A549 (cell line): ENCODE data around the gene JAG2. TPM values are rescaled to one million over a fixed set of nuclear protein-coding genes. Genes with fewer than 3 reads are reported as not detected.
A peak's percentile ranks its signal among the peaks of the same experiment; 100 is the strongest.

ENCODE experiments used
- ATAC-seq, 2 experiments: fragments of 200-7000 bp in 1 of 2; fragments of >200 bp in 1 of 2; cut with Nextera tagmentation in 1 of 2; cut with Tn5 transposase in 1 of 2; 3 replicates each; pipeline versions ENCODE4 v1.8.0 to v1.9.1; 2018 to 2020; ENCODE audit warnings: mild to moderate bottlenecking in 1 of 2, moderate library complexity in 1 of 2
- CTCF ChIA-PET: fragments of 300-600 bp; sonication (Branson Sonifier 250); formaldehyde crosslinking; extraction: SDS; loops from one replicate; lab custom pipeline; 2021; ENCODE audit warnings: antibody characterized with exemption, inconsistent platforms; lab: Yijun Ruan, JAX
- POLR2A ChIA-PET: fragments of 350-600 bp; formaldehyde crosslinking; extraction: SDS; loops from one replicate; lab custom pipeline; 2021; ENCODE audit warnings: antibody characterized with exemption, inconsistent platforms; lab: Yijun Ruan, JAX
- DNase-seq, 2 experiments: peaks; one replicate each; pipeline versions ENCODE4 v3.0.0 to v3.0.0-alpha.2; 2011 to 2016; ENCODE audit warnings: low read depth in 1 of 2, low spot score in 1 of 2
- FAIRE-seq: peaks from 2 replicates; lab custom pipeline; 2011; peaks lifted over from hg19 to GRCh38; lab: Jason Lieb, UNC
- H3K27ac ChIP-seq, 2 experiments: fragments of >200 bp; sonication (Bioruptor Twin); formaldehyde crosslinking; 3 replicates each; pipeline ENCODE4 v1.5.1; 2016 to 2017
- H3K4me1 ChIP-seq: fragments of >200 bp; sonication (Bioruptor Twin); formaldehyde crosslinking; 3 replicates; pipeline ENCODE4 v1.6.1; 2016
- H3K4me2 ChIP-seq: fragments of >200 bp; sonication (Bioruptor Twin); formaldehyde crosslinking; 3 replicates; pipeline ENCODE4 v1.6.1; 2016
- H3K4me3 ChIP-seq: fragments of >200 bp; sonication (Bioruptor Twin); formaldehyde crosslinking; 3 replicates; pipeline ENCODE4 v1.5.1; 2016
- H3K9me3 ChIP-seq: fragments of >200 bp; sonication (Bioruptor Twin); formaldehyde crosslinking; 3 replicates; pipeline ENCODE4 v1.6.1; 2016
- CEBPB ChIP-seq, 2 experiments: fragments of >200 bp in 1 of 2; sonication (Bioruptor Twin) in 1 of 2; formaldehyde crosslinking in 1 of 2; IDR thresholded peaks; 2 replicates each; pipeline ENCODE4 v1.6.1; 2012 to 2016
- CHD4 ChIP-seq: fragments of 200-600 bp; sonication (generic); IDR thresholded peaks from 2 replicates; pipeline ENCODE4 v1.6.1; 2016; ENCODE audit warnings: antibody characterized with exemption, mild to moderate bottlenecking, borderline replicate concordance
- EHF ChIP-seq: fragments of 250-450 bp; sonication (Bioruptor Pico); IDR thresholded peaks from 2 replicates; pipeline ENCODE4 v1.5.0; 2020; ENCODE audit warnings: mild to moderate bottlenecking
- EHMT2 ChIP-seq: fragments of 200-600 bp; sonication (generic); IDR thresholded peaks from 2 replicates; pipeline ENCODE4 v1.6.1; 2016; ENCODE audit warnings: antibody characterized with exemption, low read depth, mild to moderate bottlenecking, moderate library complexity
- JUN ChIP-seq, 2 experiments: fragments of >200 bp; sonication (Bioruptor Twin); formaldehyde crosslinking; IDR thresholded peaks; 2 replicates in 1 of 2; 3 replicates in 1 of 2; pipeline ENCODE4 v1.6.1; 2016 to 2017
- KDM1A ChIP-seq: fragments of 200-600 bp; sonication (generic); IDR thresholded peaks from 2 replicates; pipeline ENCODE4 v1.6.1; 2016; ENCODE audit warnings: low read depth, mild to moderate bottlenecking
- NPAS2 ChIP-seq: fragments of 250-450 bp; sonication (Bioruptor Pico); IDR thresholded peaks from 2 replicates; pipeline ENCODE4 v1.8.0; 2022; ENCODE audit warnings: mild to moderate bottlenecking, moderate library complexity, borderline replicate concordance
- NR3C1 ChIP-seq: fragments of >200 bp; sonication (Bioruptor Twin); formaldehyde crosslinking; IDR thresholded peaks from 3 replicates; pipeline ENCODE4 v1.6.1; 2017
- POLR2AphosphoS2 ChIP-seq: conservative IDR thresholded peaks from 2 replicates; pipeline ENCODE4 v1.6.1; 2012; ENCODE audit warnings: low read length, improper control_type of control experiment, inconsistent platforms
- SREBF2 ChIP-seq: fragments of 450-650 bp; IDR thresholded peaks from 2 replicates; pipeline ENCODE4 v1.6.1; 2014; ENCODE audit warnings: mild to moderate bottlenecking, moderate library complexity
- TP53 ChIP-seq: fragments of 250-450 bp; sonication (Bioruptor Pico); IDR thresholded peaks from 2 replicates; pipeline ENCODE4 v1.5.0; 2021; ENCODE audit warnings: mild to moderate bottlenecking, moderate library complexity
- ZC3H11A ChIP-seq: fragments of 450-650 bp; IDR thresholded peaks from 2 replicates; pipeline ENCODE4 v1.6.1; 2014; ENCODE audit warnings: antibody characterized with exemption, mild to moderate bottlenecking
- ZFP36 ChIP-seq: fragments of 450-650 bp; IDR thresholded peaks from 2 replicates; pipeline ENCODE4 v1.6.1; 2014; ENCODE audit warnings: borderline replicate concordance; ENCODE audit not compliant: partially characterized antibody
- WGBS: methylation state at CpG from one replicate; pipeline ENCODE4 v1.1.6; 2017; ENCODE audit errors: missing lambda C conversion rate; 5-methylcytosine and 5-hydroxymethylcytosine counted together
- polyA plus RNA-seq, 4 experiments: library from polyadenylated mRNA; depleted of rRNA in 3 of 4; stranded (reverse); fragments of >200 nt; fragmentation: RNase III in 1 of 4; extraction: RNeasy Plus Mini Kit Qiagen cat#74134 plus additional on column Dnase treatment in 1 of 4; gene quantifications; 2 replicates in 3 of 4; 3 replicates in 1 of 4; pipeline ENCODE4 v1.2.3, GENCODE V29; 2011 to 2017
- TF ChIP-seq, protein P1 (sequence below): IDR thresholded peaks from 2 replicates; pipeline ENCODE4 v1.6.1; 2012
- TF ChIP-seq, protein P2 (sequence below): fragments of >200 bp; sonication (Bioruptor Twin); formaldehyde crosslinking; IDR thresholded peaks from 2 replicates; pipeline ENCODE4 v1.6.1; 2016
- TF ChIP-seq, protein P3 (sequence below): IDR thresholded peaks from 2 replicates; pipeline ENCODE4 v1.6.1; 2012
- TF ChIP-seq, protein P4 (sequence below): fragments of >200 bp; sonication (Bioruptor Twin); formaldehyde crosslinking; IDR thresholded peaks from 3 replicates; pipeline ENCODE4 v1.6.1; 2016
- TF ChIP-seq, protein P5 (sequence below): fragments of 250-450 bp; sonication (Bioruptor Pico); IDR thresholded peaks from 2 replicates; pipeline ENCODE4 v1.5.0; 2020; ENCODE audit warnings: low read depth, mild to moderate bottlenecking, moderate library complexity
- TF ChIP-seq, protein P6 (sequence below): fragments of 200-600 bp; sonication (generic); IDR thresholded peaks from 2 replicates; pipeline ENCODE4 v1.6.1; 2016; ENCODE audit warnings: antibody characterized with exemption, mild to moderate bottlenecking, moderate library complexity

The JAG2 gene
- polyA plus RNA-seq, 2 of the 4 experiments (the other 2 are of a cell fraction) = 5.9 to 20.4 TPM

DNA sequence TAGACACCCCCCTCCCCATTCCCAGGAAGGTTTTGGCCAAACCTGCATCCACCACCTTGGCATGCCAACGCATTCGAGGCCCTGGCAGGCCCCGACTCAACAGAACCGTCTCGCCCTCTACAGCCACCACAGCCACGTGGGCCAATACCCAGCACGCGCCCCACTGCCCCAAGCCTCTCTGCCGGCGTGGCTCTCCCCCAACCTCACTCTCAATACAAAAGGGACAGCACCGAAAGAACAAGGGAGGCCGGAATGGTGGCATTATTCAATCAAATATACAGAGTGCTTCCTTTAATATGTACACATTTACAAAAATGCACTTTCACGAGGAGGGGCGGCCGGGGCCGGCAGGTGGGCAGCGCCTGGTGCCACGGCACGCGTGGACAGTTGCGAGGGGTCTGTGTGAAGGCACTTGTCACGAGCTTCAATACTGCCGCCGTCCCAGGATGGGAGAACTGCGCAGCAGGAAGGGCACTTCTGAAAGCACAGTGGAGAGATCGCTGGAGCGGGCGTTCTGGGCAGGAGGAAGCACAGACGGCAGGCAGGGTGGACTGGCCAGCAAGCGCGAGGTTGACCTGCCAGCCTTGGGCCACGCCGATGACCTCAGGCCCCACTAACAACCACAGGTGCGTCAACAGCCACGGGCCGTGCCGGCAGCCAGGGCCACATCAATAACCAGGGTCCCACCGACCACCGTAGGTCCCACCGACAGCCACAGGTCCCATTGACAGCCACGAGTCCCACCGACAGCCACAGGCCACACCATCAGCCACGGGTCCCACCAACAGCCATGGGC, 26.9 kb downstream of the JAG2 start:
- Histone ChIP-seq H3K9me3 (peaks cover 21% of the 10 kb centered on the region), H3K4me1 (no peaks in the 10 kb centered on the region), H3K27ac (no peak overlapping the region), H3K4me3 (no peak overlapping the region), H3K4me2 (no peak overlapping the region)
- DNase-seq (no peak), FAIRE-seq (no peak), ATAC-seq (no peak)
- no peak for TF ChIP-seq KDM1A
- ChIA-PET CTCF (no interaction called here), POLR2A (no interaction called here)
- WGBS = 94% methylated on average over 43 of the region's 43 CpGs

DNA sequence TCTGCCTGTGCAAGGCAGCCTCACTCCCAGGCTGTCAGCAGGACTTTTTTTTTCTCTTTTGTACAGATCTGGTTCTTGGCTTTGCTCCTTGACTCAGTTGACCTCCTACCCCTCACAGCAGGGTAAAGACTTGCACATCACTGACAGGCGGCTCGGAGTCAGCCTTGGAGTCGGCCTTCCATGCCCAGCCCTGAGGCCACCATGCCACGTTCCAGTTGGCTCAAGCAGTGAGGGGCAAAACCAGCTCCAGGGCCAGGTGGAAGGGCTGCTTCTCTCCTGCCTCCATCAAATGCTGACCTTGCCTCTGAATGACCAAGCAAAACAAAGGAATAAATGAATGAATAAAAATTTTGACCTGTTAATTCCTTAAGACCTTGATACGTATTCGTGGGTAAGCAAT, 27.6 kb downstream of the JAG2 start:
- peaks cover 21% of the 10 kb centered on the region for H3K9me3 ChIP-seq
- H3K4me3 ChIP-seq = no peak overlapping the region
- no peak for FAIRE-seq
- no peak for TF ChIP-seq SREBF2
- TF ChIP-seq ZFP36 = no peak
- TF ChIP-seq, protein P1, sequence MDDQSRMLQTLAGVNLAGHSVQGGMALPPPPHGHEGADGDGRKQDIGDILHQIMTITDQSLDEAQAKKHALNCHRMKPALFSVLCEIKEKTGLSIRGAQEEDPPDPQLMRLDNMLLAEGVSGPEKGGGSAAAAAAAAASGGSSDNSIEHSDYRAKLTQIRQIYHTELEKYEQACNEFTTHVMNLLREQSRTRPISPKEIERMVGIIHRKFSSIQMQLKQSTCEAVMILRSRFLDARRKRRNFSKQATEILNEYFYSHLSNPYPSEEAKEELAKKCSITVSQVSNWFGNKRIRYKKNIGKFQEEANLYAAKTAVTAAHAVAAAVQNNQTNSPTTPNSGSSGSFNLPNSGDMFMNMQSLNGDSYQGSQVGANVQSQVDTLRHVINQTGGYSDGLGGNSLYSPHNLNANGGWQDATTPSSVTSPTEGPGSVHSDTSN = no peak
- no peak for TF ChIP-seq NR3C1
- TF ChIP-seq TP53 (CRISPR knock-in tag) = no peak
- TF ChIP-seq ZC3H11A = no peak
- TF ChIP-seq NPAS2 (CRISPR knock-in tag) = no peak
- TF ChIP-seq, protein P2, sequence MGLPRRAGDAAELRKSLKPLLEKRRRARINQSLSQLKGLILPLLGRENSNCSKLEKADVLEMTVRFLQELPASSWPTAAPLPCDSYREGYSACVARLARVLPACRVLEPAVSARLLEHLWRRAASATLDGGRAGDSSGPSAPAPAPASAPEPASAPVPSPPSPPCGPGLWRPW = no peak
- no peak for TF ChIP-seq JUN (IDR thresholded peaks at IDR 0.05)
- TF ChIP-seq, protein P3, sequence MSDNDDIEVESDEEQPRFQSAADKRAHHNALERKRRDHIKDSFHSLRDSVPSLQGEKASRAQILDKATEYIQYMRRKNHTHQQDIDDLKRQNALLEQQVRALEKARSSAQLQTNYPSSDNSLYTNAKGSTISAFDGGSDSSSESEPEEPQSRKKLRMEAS = no peak
- TF ChIP-seq CHD4 = no peak
- 89% methylated on average over 6 of the region's 6 CpGs for WGBS
- H3K4me2 ChIP-seq = no peak overlapping the region
- H3K27ac ChIP-seq = no peak overlapping the region
- CTCF ChIA-PET = no interaction called here
- DNase-seq = no peak
- no peak for ATAC-seq
- POLR2A ChIA-PET = no interaction called here
- H3K4me1 ChIP-seq = no peaks in the 10 kb centered on the region

DNA sequence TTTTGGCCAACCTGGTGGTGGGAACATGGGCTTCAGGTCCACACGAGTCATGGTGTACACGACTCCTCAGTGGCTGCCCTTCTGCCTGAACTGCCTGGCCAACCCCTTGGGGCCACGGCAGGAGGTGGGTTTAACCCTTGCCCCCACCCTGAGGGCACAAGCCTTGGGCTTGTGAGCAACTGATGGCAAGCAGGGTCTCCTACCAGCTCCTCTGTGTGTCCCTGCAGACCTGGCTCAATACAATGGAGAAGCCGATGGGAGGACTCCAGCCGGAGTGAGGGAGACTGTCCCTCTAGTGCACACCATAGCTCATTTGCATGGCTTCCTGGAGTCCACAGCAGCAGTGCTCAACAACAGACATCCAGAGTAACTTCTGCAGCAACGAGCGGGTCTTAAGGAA, 28.0 kb downstream of the JAG2 start:
- POLR2A ChIA-PET = no interaction called here
- ATAC-seq (no peak), DNase-seq (no peak), FAIRE-seq (no peak)
- TF ChIP-seq EHMT2 = no peak
- Histone ChIP-seq H3K4me2 (no peak overlapping the region), H3K27ac (no peak overlapping the region), H3K4me1 (no peaks in the 10 kb centered on the region), H3K9me3 (peaks cover 21% of the 10 kb centered on the region), H3K4me3 (no peak overlapping the region)
- WGBS = over 99% methylated on average over 7 of the region's 7 CpGs
- CTCF ChIA-PET = no interaction called here

DNA sequence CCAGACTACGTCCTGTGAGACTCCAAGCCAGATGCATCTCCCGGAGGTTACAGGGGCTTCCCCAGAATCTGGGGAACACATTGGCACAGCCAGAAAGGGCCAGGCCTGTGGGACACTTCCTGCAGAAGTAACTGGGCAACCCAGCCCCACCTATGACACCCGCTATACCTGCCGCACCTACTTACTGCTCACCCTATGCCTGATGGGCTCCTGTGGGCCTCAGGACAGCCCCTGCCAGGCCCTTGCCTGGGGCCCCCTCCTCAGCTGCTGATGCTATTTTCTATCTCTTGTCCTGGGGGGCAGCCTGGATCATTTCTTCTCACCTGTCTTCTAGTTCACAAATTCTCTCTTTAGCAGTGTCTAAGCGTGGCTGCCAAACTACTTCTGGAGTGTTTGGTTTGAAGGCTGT, 28.7 kb downstream of the JAG2 start:
- no peak for ATAC-seq
- Histone ChIP-seq H3K9me3 (peaks cover 21% of the 10 kb centered on the region), H3K4me3 (no peak overlapping the region), H3K4me2 (no peak overlapping the region), H3K27ac (no peak overlapping the region), H3K4me1 (no peaks in the 10 kb centered on the region)
- no peak for DNase-seq
- 91% methylated on average over 5 of the region's 5 CpGs for WGBS
- ChIA-PET CTCF (interaction anchor here (0.5 kb wide), 1 partner anchor 662 kb away, joined by 3 read pairs; no protein-coding TSS in a partner anchor), POLR2A (no interaction called here)
- no peak for FAIRE-seq
- no peak for TF ChIP-seq CEBPB (IDR thresholded peaks at IDR 0.05)
- 0 out of 2 replicates have a peak, but pooled peaks have one; percentile 22 for TF ChIP-seq KDM1A
- no peak for TF ChIP-seq EHF (CRISPR knock-in tag)
- TF ChIP-seq, protein P4, sequence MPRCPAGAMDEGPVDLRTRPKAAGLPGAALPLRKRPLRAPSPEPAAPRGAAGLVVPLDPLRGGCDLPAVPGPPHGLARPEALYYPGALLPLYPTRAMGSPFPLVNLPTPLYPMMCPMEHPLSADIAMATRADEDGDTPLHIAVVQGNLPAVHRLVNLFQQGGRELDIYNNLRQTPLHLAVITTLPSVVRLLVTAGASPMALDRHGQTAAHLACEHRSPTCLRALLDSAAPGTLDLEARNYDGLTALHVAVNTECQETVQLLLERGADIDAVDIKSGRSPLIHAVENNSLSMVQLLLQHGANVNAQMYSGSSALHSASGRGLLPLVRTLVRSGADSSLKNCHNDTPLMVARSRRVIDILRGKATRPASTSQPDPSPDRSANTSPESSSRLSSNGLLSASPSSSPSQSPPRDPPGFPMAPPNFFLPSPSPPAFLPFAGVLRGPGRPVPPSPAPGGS = no peak
- TF ChIP-seq POLR2AphosphoS2 = no peak
- TF ChIP-seq ZFP36 = no peak
- TF ChIP-seq, protein P5, sequence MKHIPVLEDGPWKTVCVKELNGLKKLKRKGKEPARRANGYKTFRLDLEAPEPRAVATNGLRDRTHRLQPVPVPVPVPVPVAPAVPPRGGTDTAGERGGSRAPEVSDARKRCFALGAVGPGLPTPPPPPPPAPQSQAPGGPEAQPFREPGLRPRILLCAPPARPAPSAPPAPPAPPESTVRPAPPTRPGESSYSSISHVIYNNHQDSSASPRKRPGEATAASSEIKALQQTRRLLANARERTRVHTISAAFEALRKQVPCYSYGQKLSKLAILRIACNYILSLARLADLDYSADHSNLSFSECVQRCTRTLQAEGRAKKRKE = no peak
- TF ChIP-seq, protein P6, sequence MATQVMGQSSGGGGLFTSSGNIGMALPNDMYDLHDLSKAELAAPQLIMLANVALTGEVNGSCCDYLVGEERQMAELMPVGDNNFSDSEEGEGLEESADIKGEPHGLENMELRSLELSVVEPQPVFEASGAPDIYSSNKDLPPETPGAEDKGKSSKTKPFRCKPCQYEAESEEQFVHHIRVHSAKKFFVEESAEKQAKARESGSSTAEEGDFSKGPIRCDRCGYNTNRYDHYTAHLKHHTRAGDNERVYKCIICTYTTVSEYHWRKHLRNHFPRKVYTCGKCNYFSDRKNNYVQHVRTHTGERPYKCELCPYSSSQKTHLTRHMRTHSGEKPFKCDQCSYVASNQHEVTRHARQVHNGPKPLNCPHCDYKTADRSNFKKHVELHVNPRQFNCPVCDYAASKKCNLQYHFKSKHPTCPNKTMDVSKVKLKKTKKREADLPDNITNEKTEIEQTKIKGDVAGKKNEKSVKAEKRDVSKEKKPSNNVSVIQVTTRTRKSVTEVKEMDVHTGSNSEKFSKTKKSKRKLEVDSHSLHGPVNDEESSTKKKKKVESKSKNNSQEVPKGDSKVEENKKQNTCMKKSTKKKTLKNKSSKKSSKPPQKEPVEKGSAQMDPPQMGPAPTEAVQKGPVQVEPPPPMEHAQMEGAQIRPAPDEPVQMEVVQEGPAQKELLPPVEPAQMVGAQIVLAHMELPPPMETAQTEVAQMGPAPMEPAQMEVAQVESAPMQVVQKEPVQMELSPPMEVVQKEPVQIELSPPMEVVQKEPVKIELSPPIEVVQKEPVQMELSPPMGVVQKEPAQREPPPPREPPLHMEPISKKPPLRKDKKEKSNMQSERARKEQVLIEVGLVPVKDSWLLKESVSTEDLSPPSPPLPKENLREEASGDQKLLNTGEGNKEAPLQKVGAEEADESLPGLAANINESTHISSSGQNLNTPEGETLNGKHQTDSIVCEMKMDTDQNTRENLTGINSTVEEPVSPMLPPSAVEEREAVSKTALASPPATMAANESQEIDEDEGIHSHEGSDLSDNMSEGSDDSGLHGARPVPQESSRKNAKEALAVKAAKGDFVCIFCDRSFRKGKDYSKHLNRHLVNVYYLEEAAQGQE = no peak
